T-helper 22 cell (primary cell): Measurements from ENCODE around the gene MTX1.
"Not testable (repeated sequence)": the region's sequence is repeated elsewhere in the genome, so short reads cannot be mapped to it uniquely, and the experiment has no call there.

Experiments
- DNase-seq: peaks from one replicate; pipeline ENCODE4 v3.0.0-alpha.2; 2020; ENCODE audit warnings: low read depth

MTX1 gene

GRCh38 chr1:155209312-155209721, 822 bp downstream of the MTX1 start:
- DNase-seq = no peak

GRCh38 chr1:155210314-155211104, 2.0 kb downstream of the MTX1 start:
- DNase-seq = no peak

GRCh38 chr1:155211381-155212050, 3.0 kb downstream of the MTX1 start:
- DNase-seq = not testable (repeated sequence)

GRCh38 chr1:155212051-155212440, 3.6 kb downstream of the MTX1 start:
- DNase-seq = not testable (repeated sequence)

GRCh38 chr1:155214702-155215101, 6.2 kb downstream of the MTX1 start:
- DNase-seq = not testable (repeated sequence)

GRCh38 chr1:155218854-155219591, 10.5 kb downstream of the MTX1 start:
- DNase-seq = no peak

GRCh38 chr1:155219592-155220031, 11.1 kb downstream of the MTX1 start:
- no peak for DNase-seq

GRCh38 chr1:155220211-155220965, 11.9 kb downstream of the MTX1 start:
- not testable (repeated sequence) for DNase-seq

- no peak for DNase-seq
Observed at GRCh38 chr1:155223047-155223446, 14.6 kb downstream of the MTX1 start.

GRCh38 chr1:155225404-155225759, 16.9 kb downstream of the MTX1 start:
- DNase-seq = not testable (repeated sequence)

GRCh38 chr1:155226188-155226909, 17.9 kb downstream of the MTX1 start:
- peak; percentile 64 for DNase-seq

GRCh38 chr1:155226910-155227260, 18.4 kb downstream of the MTX1 start:
- DNase-seq = no peak

GRCh38 chr1:155227261-155228095, 19.0 kb downstream of the MTX1 start:
- peak; percentile 96 for DNase-seq

- DNase-seq = no peak
Observed at GRCh38 chr1:155228096-155228427, 19.6 kb downstream of the MTX1 start.

GRCh38 chr1:155231302-155231701, 22.8 kb downstream of the MTX1 start:
- DNase-seq = not testable (repeated sequence)

- not testable (repeated sequence) for DNase-seq
Observed at GRCh38 chr1:155232001-155232978, 23.8 kb downstream of the MTX1 start.

GRCh38 chr1:155233502-155233901, 25.0 kb downstream of the MTX1 start:
- DNase-seq = not testable (repeated sequence)

GRCh38 chr1:155235375-155235774, 26.9 kb downstream of the MTX1 start:
- not testable (repeated sequence) for DNase-seq

GRCh38 chr1:155236451-155236850, 28.0 kb downstream of the MTX1 start:
- no peak for DNase-seq
